ENCODE results near the gene MTX3. TPM values are rescaled to one million over a fixed set of nuclear protein-coding genes. Genes with fewer than 3 reads are reported as not detected.

Gene MTX3
- polyA plus RNA-seq, 10 donors: 9.3 to 18.5 (median 14.7) TPM

GRCh38 chr5:79985288-79985687, 5.8 kb downstream of the MTX3 start:
- DNase-seq: no peak

- DNase-seq: no peak
These were observed 6.7 kb downstream of the MTX3 start for GRCh38 chr5:79984363-79984762.

DNA sequence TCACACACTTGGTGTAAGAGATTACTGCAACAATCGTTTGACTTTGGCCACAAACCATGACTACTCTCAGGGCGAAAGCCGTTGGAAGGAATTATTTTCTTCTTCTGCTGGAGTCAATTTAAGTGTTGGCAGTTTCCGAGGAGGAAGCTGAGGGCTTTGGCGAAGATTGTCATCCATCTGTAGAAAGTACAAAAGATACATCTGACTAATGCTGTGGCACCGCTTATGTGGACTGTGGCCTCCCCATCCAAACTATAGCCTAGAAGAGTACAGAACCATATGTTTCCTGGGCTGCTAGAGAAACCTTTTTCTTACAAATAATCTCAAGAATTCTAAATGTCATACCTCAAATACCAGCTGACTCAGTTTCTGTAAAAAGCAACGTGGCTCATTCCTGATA, 7.4 kb downstream of the MTX3 start:
- DNase-seq: no peak

DNA sequence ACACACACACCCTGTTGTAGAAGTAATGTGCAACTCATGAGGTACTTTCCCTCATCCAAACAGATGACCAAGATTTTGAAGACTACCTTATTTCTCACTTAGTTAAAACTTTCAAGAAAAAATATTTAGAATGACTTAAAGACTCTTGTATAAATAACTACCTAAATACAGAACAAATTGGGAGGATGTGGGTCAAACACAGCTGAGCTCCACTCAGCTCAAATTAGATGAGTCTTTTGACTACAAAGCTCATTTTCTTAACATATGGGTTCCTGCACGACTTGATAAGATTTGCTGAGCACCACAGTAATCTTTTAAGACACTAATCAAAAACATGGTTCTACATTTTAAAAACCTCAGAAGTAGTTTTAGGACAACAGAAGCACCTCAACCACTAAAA, 8.9 kb downstream of the MTX3 start:
- DNase-seq: no peak

DNA sequence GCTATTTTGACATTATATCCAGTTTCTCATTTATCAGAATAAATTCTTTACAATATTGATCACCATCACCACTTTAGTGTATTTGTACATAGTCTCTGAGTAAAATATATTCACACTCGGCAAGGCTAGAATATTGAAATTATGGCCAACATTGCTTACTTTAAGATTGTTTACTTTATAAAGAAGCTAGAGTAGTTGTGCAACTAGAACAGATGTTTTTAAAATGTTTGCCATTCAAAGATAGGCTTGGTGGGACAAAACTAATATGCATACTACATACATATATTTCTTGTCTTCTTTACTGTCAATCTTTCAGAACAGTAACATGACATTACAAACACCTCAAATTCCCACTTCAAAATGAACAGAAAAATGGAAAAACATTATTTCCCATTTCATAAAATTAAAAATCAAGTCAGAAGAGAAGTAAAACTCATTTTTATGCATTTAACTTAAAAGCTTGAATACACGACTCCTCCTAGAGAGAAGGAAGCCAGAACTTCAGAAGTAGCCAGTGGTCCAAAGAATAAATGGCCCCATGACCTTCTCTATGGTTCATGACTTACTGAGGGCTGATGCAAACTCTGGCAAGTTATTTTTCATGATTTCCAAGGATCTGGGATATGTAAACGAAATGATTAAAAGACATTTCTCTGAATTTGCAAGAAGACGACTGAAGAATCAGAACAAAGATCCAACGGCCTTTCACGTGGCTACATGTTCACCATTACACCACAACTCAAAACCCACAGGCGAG, 14.1 kb downstream of the MTX3 start:
- no peak for DNase-seq

GRCh38 chr5:79975422-79975821, 15.6 kb downstream of the MTX3 start:
- no peak for DNase-seq

DNA sequence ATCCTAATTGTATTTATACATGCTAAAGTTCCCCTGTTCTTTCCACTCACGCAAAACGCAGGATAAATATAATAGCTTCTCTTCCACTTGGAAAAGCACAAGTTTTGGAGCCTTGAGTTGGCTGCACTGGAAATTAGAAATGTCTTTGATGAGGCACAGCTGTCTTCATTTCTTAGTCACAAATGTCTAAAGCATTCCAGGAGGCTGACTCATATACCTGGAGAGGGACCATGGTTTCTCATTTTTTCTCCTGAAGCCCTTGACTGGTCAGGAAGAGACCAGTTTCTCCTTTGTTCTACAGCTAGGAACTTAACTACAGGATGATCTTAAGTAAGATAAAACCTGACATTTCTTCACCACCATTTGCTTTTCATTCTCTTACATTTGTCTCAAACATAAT, 16.2 kb downstream of the MTX3 start:
- DNase-seq: peak in 2 of 3 donors; percentile 43 to 44

DNA sequence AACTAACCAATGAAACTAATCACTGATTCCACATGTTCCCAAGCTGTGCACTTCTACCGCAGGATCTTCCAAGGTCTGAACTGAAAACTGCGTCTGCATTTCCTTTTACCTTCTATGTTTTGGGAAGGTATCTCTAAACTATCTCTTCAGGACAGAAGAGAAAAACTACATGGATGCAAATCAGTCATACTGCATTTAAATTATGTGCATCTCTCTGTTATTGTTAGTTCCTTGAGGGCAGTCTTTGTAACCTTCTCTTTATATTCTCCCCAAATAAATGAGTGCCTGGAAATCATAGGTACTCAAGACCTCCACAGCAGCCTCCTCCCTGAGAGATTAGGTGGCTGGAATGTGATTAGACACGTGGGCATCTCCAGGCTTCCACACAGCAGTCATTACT, 17.1 kb downstream of the MTX3 start:
- no peak for DNase-seq

DNA sequence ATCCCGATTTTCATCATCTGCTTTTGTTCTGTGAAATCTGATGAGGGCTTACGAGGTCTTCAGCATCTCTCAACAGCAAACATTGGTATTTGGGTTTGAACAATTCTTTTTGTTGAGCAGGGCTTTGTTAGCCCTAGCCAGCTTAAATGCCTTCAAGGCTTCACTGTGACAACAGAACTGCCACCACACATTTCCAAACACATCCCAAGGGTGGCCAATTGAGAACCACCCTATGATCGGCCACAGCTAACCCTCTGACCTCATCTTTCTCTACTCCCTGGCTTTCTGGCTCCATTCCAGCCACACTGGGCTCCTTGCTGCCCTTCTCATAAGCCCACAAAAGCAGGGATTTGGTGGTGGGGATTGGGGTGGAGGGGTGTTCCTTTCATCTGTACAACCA, 17.6 kb downstream of the MTX3 start:
- no peak for DNase-seq

GRCh38 chr5:79971156-79971555, 19.9 kb downstream of the MTX3 start:
- DNase-seq: peak in 2 of 3 donors; percentile 39 to 43

GRCh38 chr5:79966448-79966847, 24.6 kb downstream of the MTX3 start:
- peak in 1 of 3 donors; percentile 56 for DNase-seq

GRCh38 chr5:79964136-79964535, 26.9 kb downstream of the MTX3 start:
- DNase-seq: no peak

GRCh38 chr5:79963261-79964061, 27.6 kb downstream of the MTX3 start:
- DNase-seq: peak in 1 of 3 donors; percentile 57

- no peak for DNase-seq
These were observed 28.4 kb downstream of the MTX3 start for GRCh38 chr5:79962575-79963222.

- no peak for DNase-seq
These were observed 29.1 kb downstream of the MTX3 start for GRCh38 chr5:79961716-79962574.

DNA sequence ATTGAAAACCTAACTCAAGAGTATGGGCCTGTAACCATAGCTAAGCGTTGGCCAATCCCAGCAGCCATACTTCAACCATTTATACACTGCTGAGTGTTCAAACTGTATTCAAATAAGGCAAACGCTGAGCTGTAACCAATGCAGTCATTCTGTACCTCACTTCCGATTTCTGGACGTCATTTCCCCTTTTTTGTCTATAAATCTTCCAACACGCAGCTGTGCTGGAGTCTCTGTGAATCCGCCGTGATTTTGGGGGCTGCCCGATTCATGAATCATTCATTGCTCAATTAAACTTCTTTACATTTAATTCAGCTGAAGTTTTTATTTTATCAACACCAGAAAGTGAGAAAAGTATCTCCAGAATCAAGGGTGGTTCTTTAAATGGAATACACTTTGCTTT, 31.7 kb downstream of the MTX3 start:
- DNase-seq: no peak

GRCh38 chr5:79955941-79956670, 35.0 kb downstream of the MTX3 start:
- DNase-seq: peak in 1 of 3 donors; percentile 67

DNA sequence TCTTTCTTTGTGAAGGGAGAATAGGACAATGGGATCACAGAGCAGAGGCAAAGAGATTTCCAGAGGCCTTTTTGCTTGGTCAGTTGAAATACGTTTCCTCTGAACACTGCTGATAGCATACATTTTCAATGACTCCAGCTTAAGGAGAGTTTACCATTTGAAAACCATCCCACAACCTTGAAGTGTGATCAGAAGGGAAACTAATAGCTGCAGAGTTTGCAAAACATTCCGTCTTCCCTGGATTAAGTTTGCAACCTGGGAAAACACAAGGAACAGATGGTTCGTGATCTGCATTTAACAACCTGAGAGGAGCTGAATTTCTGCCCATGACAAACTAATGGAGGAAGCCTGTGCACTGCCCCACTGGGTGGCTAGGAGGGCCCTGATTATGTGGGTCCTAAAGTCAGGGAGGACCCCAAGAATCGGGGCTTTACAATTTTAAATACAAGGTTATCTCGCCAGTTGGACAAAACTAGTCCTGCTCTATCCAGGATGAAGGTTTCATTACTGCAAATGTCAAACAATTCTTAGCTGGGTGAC, 35.6 kb downstream of the MTX3 start:
- DNase-seq: peak in 1 of 3 donors; percentile 66

- no peak for DNase-seq
These were observed 36.4 kb downstream of the MTX3 start for GRCh38 chr5:79954620-79955019.

DNA sequence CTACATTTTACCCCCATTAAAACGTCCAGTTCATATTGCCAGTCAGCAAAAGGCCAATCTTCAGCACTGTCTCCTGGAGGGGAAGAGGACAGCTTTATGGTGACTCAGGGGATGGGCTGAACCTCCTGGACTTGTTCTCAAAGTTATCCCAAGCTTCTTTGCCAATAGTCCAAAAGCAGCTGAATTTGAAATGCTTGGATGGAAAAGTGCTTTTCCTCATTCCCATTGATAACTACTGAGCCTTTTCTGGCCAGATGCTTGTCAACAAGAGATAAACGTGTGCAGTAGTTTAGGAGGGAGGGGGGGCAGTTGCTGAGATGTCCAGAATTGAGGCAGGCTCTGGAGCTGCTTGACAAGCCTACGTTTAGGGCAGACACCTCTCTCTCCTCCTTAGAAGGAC, 43.5 kb downstream of the MTX3 start:
- peak in 1 of 3 donors; percentile 54 for DNase-seq

GRCh38 chr5:79938468-79938867, 52.6 kb downstream of the MTX3 start:
- DNase-seq: no peak

All from muscle of back (tissue), 11 donors.